ENCODE measurements around the gene CS. TPM values are rescaled to one million over a fixed set of nuclear protein-coding genes. Genes with fewer than 3 reads are reported as not detected.
"Not testable (repeated sequence)": the region's sequence is repeated elsewhere in the genome, so short reads cannot be mapped to it uniquely, and the experiment has no call there.

The CS gene
- total RNA-seq, 2 experiments from 2014 or later, result 139 to 145 TPM

DNA sequence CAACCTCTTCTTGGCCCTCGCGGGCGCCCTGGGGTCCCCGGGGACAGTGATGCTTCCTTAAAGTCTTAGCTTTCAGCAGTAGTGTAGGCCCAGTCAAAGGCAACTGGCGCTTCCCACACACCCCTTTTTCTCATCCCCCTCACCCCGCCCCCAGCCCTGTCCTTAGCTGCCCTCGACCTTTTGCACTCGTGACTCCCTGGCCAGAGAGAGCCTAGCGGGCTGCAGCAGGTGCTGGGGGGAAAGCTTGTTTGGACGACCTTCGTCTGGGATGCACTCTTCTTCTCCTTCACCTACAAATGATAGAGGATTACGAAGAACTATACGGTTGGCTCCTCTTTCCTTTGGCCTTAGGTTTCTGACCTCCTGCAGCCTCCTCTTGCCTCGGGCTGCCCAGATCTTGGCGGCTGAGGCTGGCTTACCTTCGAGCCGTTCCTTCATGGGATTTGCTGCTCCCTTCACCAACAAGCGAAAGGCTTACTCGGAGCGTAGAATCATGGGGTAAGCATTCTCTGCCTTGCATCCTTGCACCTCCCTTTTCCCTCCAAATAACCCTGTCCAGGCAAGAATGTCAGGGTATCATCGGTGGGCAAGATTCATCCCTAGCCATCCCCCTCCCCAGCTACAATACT lies 32.6 kb downstream of the CS start:
- no peaks in the 10 kb centered on the region for H3K9me3 Mint-ChIP-seq
- no peak for ATAC-seq (ENCODE audit: poor library complexity)
- H3K27ac Mint-ChIP-seq, result peak overlapping the region; percentile 91
- Histone ChIP-seq H3K4me1 (ENCODE audit: insufficient read depth, low read length) (peaks cover 16% of the 10 kb centered on the region), H3K27me3 (ENCODE audit: control insufficient read depth in 1 of 2, insufficient read depth in 2 of 2, low read length in 2 of 2) (no peaks in the 10 kb centered on the region), H3K4me3 (ENCODE audit: low read length) (peak overlapping the region; percentile 72), H3K36me3 (ENCODE audit: insufficient read depth, low read length) (peaks cover 18% of the 10 kb centered on the region), H3K9me3 (ENCODE audit: control insufficient read depth in 1 of 2, insufficient read depth in 1 of 2, low read length in 2 of 2) (no peaks in the 10 kb centered on the region), H3K27ac (ENCODE audit: low read depth in 1 of 2, low read length in 2 of 2) (peak overlapping the region; percentile 69 to 91)
- H3K4me1 Mint-ChIP-seq (ENCODE audit: low read depth), result peaks cover 17% of the 10 kb centered on the region
- POLR2A ChIA-PET, result interaction anchor here (0.6 to 2.5 kb wide), 13 partner anchors 9 to 293 kb away, joined by 3 to 25 read pairs (median 7); partner anchors contain the start of genes ANKRD52, CNPY2, CS and RAB5B
- DNase-seq, result no peak
- peaks cover 39% of the 10 kb centered on the region for H3K36me3 Mint-ChIP-seq (ENCODE audit: low read depth)
- peak overlapping the region; percentile 50 for H3K4me3 Mint-ChIP-seq
- no peaks in the 10 kb centered on the region for H3K27me3 Mint-ChIP-seq
- CTCF ChIA-PET, result interaction anchor here (1.2 to 2.2 kb wide), 5 partner anchors 9 to 91 kb away, joined by 3 to 19 read pairs (median 5); partner anchors contain the start of genes ANKRD52, CNPY2, IL23A and SMARCC2
- TF ChIP-seq CTCF (IDR thresholded peaks at IDR 0.05), result no peak
- intact Hi-C loops (cut with DNase I, micrococcal nuclease), result loop anchor here (2.0 kb wide), 2 partner anchors 31 to 197 kb away; no protein-coding TSS in a partner anchor

GRCh38 chr12:56266693-56267442 lies 33.3 kb downstream of the CS start, which contains the start of gene COQ10A:
TSS of gene COQ10A (plus strand) at chr12:56266942. CDS start at chr12:56267119, 177 bp downstream.
- Histone ChIP-seq H3K36me3 (ENCODE audit: insufficient read depth, low read length) (peaks cover 15% of the 10 kb centered on the region), H3K9me3 (ENCODE audit: control insufficient read depth in 1 of 2, insufficient read depth in 1 of 2, low read length in 2 of 2) (no peaks in the 10 kb centered on the region), H3K27ac (ENCODE audit: low read depth in 1 of 2, low read length in 2 of 2) (peak within 1 kb of the TSS; percentile 91 to 96), H3K4me1 (ENCODE audit: insufficient read depth, low read length) (peaks cover 16% of the 10 kb centered on the region), H3K27me3 (ENCODE audit: control insufficient read depth in 1 of 2, insufficient read depth in 2 of 2, low read length in 2 of 2) (no peaks in the 10 kb centered on the region), H3K4me3 (ENCODE audit: low read length) (peak within 1 kb of the TSS; percentile 72)
- H3K4me3 Mint-ChIP-seq, result peak within 1 kb of the TSS; percentile 96
- intact Hi-C loops (cut with DNase I, micrococcal nuclease), result loop anchor here (1.0 to 2.0 kb wide), 3 partner anchors 32 to 198 kb away; partner anchors contain the start of gene CS (in 1 of the 2)
- TF ChIP-seq CTCF (IDR thresholded peaks at IDR 0.05), result peak; percentile 64
- H3K4me1 Mint-ChIP-seq (ENCODE audit: low read depth), result peaks cover 17% of the 10 kb centered on the region
- peak within 1 kb of the TSS; percentile 91 for H3K27ac Mint-ChIP-seq
- ATAC-seq (ENCODE audit: poor library complexity) (peak; percentile 88), DNase-seq (peak; percentile 77 to 95 (median 88))
- H3K9me3 Mint-ChIP-seq, result no peaks in the 10 kb centered on the region
- peaks cover 32% of the 10 kb centered on the region for H3K36me3 Mint-ChIP-seq (ENCODE audit: low read depth)
- H3K27me3 Mint-ChIP-seq, result no peaks in the 10 kb centered on the region
- CTCF ChIA-PET, result interaction anchor here (0.6 to 2.2 kb wide), 10 partner anchors 9 to 197 kb away, joined by 3 to 19 read pairs (median 4); partner anchors contain the start of genes ANKRD52, CNPY2, IL23A and RNF41
- POLR2A ChIA-PET, result interaction anchor here (0.6 to 2.5 kb wide), 15 partner anchors 9 to 293 kb away, joined by 3 to 25 read pairs (median 7); partner anchors contain the start of genes ANKRD52, CNPY2, CS and RAB5B

DNA sequence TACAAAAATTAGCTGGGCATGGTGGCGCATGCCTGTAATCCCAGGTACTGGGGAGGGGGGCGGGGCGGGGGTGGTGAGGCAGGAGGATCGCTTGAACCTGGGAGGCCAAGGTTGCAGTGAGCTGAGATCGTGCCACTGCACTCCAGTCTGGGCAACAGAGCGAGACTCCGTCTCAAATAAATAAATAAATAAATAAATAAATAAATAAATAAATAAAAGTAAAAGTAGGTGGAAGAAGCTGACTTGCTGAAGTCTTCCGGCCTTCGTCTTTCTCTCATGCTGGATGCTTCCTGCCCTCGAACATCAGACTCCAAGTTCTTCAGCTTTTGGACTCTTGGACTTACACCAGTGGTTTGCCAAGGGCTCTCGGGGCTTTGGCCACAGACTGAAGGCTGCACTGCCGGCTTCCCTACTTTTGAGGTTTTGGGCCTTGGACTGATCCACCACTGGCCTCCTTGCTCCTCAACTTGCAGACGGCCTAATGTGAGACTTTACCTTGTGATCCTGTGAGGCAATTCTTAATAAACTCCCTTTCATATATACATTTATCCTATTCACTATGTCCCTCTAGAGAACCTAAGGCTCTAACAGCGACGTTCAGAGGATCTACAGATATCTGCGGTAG lies 34.0 kb downstream of the CS start:
- Mint-ChIP-seq H3K27ac (peak overlapping the region; percentile 91), H3K4me1 (ENCODE audit: low read depth) (peaks cover 17% of the 10 kb centered on the region), H3K4me3 (peak overlapping the region; percentile 96), H3K36me3 (ENCODE audit: low read depth) (peaks cover 25% of the 10 kb centered on the region)
- DNase-seq; H3K9me3 ChIP-seq (ENCODE audit: control insufficient read depth in 1 of 2, insufficient read depth in 1 of 2, low read length in 2 of 2); H3K27me3 ChIP-seq (ENCODE audit: control insufficient read depth in 1 of 2, insufficient read depth in 2 of 2, low read length in 2 of 2); H3K9me3 Mint-ChIP-seq; ATAC-seq (ENCODE audit: poor library complexity); H3K27me3 Mint-ChIP-seq: not testable (repeated sequence)
- Histone ChIP-seq H3K4me1 (ENCODE audit: insufficient read depth, low read length) (peaks cover 16% of the 10 kb centered on the region), H3K27ac (ENCODE audit: low read depth in 1 of 2, low read length in 2 of 2) (peak overlapping the region; percentile 91 to 96), H3K36me3 (ENCODE audit: insufficient read depth, low read length) (peaks cover 14% of the 10 kb centered on the region), H3K4me3 (ENCODE audit: low read length) (peak overlapping the region; percentile 72)
- CTCF ChIA-PET, result interaction anchor here (0.6 to 2.2 kb wide), 10 partner anchors 8 to 198 kb away, joined by 3 to 19 read pairs (median 4); partner anchors contain the start of genes ANKRD52, CNPY2, IL23A and RNF41
- intact Hi-C loops (cut with DNase I, micrococcal nuclease), result loop anchor here (1.0 to 2.0 kb wide), 3 partner anchors 33 to 199 kb away; partner anchors contain the start of gene CS (in 1 of the 2)
- POLR2A ChIA-PET, result interaction anchor here (0.7 to 2.5 kb wide), 11 partner anchors 8 to 202 kb away, joined by 3 to 25 read pairs (median 9); partner anchors contain the start of genes ANKRD52, CNPY2, CS and RNF41

DNA sequence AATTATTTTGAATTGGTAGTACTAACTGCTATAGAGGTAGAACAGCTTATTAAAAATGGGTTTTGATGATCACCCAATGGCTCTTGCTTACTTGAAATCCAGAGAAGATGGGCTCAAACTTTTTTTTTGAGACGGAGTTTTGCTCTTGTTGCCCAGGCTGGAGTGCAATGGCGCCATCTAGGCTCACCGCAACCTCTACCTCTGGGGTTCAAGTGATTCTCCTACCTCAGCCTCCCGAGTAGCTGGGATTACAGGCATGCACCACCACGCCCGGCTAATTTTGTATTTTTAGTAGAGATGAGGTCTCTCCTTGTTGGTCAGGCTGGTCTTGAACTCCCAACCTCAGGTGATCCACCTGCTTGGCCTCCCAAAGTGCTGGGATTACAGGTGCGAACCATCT lies 37.2 kb downstream of the CS start:
- CTCF ChIA-PET; POLR2A ChIA-PET; H3K9me3 ChIP-seq (ENCODE audit: control insufficient read depth in 1 of 2, insufficient read depth in 1 of 2, low read length in 2 of 2); ATAC-seq (ENCODE audit: poor library complexity); H3K27me3 ChIP-seq (ENCODE audit: control insufficient read depth in 1 of 2, insufficient read depth in 2 of 2, low read length in 2 of 2); H3K36me3 Mint-ChIP-seq (ENCODE audit: low read depth); H3K36me3 ChIP-seq (ENCODE audit: insufficient read depth, low read length); H3K9me3 Mint-ChIP-seq; H3K4me3 ChIP-seq (ENCODE audit: low read length); H3K27me3 Mint-ChIP-seq; intact Hi-C loops (cut with DNase I, micrococcal nuclease); H3K4me3 Mint-ChIP-seq; DNase-seq; H3K27ac Mint-ChIP-seq; H3K27ac ChIP-seq (ENCODE audit: low read depth in 1 of 2, low read length in 2 of 2): not testable (repeated sequence)
- peaks cover 25% of the 10 kb centered on the region for H3K4me1 ChIP-seq (ENCODE audit: insufficient read depth, low read length)
- H3K4me1 Mint-ChIP-seq (ENCODE audit: low read depth), result peaks cover 23% of the 10 kb centered on the region

All from CD4-positive, alpha-beta T cell (primary cell).